GM18508 (cell line): ENCODE data around the gene KRTDAP.
"Not testable (repeated sequence)": the region's sequence is repeated elsewhere in the genome, so short reads cannot be mapped to it uniquely, and the experiment has no call there.

Experiments used
- ATAC-seq: cut with Tn5 transposase; IDR thresholded peaks from one replicate; pipeline ENCODE4 v1.9.1; 2021; ENCODE audit warnings: moderate number of reproducible peaks; ENCODE audit not compliant: insufficient read depth, unreplicated experiment

KRTDAP gene

GRCh38 chr19:35487656-35488182, 2.5 kb downstream of the KRTDAP start:
- ATAC-seq = no peak

- no peak for ATAC-seq
These were observed 4.0 kb downstream of the KRTDAP start for GRCh38 chr19:35486268-35486708.

DNA sequence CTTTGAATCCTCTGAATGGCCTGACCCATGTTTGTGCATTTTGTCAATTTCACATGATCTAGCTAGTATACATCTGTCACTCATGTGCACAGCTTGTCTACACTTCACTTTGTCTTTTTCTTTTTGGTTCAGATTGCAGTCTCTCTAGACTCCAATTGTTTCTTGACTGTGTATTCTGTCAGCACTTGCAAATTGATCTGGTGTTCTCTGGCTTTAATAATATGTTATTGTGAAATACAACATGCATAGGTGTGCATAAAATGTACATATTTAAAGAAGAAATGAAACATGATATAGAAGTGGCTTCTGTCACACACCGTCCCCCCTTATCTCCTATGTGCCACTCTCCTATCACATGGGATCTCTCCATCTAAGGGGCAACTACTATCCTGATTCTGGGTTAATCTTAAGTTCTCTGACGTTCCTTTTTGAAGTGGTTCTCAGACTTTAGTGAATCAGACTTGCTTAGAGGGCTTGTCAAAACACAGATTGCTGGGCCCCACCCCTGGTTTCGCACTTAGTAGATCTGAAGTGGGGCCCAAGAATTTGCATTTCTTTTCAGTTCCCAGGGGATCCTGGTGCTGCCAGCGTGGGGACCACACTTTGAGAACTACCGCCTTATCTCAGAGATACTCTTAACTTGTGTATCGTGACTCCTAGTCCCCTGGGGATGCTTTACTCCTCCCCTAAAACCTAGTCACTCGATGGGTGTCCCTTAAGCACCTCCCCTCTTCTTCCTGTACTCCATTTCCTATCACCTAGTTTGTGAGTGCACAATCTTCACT, 5.8 kb downstream of the KRTDAP start:
- ATAC-seq = no peak

DNA sequence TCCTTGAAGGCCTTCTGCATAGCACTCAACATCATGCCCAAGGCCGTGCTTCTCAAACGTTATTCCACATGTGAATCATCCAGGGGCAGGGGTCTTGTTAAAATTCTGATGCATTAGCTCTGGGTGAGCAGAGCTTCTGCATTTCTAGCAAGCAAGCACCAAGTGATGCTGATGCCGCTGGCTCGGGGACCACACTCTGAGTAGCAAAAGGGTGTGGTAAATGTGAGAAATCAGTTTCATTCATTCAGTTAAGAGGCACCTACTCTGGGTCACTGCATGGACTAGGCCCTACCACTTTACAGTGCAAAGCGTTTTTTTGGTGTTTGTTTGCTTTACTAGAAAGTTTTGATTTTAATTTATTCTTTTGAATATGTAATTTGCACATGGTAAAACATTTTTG, 7.2 kb downstream of the KRTDAP start:
- ATAC-seq = no peak

DNA sequence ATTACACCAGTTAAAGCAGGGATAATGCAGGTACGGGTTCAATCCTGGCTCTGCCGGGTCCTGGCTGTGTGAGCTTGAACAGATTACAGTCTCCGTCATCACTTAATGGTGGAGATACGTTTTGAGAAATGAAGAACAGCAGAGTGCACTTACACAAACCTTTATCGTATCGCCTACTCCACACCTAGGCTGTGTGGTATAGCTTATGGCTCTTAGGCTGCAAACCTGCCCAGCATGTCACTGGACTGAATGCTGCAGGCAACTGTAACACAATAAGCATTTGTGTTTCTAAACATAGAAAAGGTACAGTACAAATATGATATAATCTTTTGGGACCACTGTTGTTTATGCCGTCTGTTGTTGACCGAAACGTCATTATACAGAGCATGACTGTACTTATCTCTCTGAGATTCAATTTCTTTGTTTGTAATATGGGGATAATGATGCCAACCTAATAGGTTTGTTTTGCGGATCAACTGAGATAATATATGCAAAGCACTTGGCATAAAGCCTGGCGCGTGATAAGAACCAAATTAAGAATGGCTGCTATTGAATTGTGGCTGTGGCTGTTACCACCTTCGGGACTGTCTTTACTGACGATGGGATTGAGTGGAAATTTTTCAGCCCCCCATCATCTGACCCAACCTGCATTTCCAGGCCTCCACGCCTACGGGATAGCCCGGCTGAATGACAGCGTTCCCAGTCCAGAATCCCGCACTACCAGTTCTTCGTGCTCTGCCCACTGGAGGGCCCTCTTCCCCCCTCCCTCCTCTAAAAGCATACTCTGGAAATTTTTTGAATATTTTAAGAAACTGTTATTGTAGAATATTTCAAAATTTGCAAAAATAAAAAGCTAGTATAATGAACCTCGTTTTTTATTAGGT, 11.2 kb downstream of the KRTDAP start:
- no peak for ATAC-seq

- no peak for ATAC-seq
These were observed 14.1 kb downstream of the KRTDAP start for GRCh38 chr19:35476149-35476548.

DNA sequence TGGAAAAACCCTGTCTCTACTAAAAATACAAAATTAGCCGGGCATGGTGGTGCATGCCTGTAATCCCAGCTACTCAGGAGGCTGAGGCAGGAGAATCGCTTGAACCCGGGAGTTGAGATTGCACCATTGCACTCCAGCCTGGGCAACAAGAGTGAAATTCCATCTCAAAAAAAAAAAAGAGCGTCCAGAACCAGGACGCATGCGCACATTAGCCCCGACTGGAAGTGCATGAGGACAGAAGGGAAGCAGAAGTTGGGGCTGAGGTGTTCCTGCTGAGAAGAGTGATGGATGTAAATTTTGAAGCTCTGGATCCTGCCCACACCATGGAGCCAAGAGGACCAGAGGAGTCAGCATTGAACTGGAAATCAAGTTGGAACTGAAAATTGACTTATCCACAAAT, 15.7 kb downstream of the KRTDAP start:
- ATAC-seq = not testable (repeated sequence)

GRCh38 chr19:35474104-35474503, 16.2 kb downstream of the KRTDAP start:
- no peak for ATAC-seq

DNA sequence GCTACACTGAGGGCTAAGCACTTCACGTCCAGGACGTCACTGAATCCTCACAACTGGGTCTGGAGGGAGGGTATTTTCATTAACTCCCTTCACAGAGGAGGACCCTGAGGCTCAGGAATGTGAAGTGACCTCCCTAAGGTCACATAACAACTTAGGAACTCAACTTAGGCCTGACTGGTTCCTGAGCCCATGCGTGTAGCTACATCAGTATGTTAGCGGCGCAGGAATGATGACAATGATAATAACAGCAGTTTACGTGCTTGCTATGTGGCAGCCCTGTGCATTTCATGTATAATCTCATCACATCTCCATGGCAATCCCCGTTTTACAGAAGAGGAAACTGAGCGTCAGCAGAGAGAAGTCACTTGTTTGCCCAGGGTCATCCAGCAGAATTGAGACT, 18.3 kb downstream of the KRTDAP start:
- no peak for ATAC-seq

- ATAC-seq = not testable (repeated sequence)
These were observed 19.2 kb downstream of the KRTDAP start for GRCh38 chr19:35471075-35471474.

DNA sequence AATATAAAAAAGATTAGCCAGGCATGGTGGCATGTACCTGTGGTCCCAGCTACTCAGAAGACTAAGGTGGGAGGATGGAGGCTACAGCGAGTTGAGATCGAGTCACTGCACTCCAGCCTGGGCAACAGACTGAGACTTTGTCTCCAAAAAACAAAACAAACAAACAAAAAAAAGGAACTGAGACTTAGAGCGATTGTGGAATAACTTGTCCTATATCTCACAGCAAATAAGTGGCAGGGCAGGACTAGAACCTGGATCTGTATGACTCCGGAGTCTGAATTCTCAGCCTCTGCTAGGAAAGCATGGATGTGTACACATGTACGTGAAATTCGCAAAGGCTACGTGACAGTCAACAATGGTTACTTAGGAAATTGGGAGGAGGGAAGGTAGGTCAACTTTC, 20.1 kb downstream of the KRTDAP start:
- ATAC-seq = no peak

DNA sequence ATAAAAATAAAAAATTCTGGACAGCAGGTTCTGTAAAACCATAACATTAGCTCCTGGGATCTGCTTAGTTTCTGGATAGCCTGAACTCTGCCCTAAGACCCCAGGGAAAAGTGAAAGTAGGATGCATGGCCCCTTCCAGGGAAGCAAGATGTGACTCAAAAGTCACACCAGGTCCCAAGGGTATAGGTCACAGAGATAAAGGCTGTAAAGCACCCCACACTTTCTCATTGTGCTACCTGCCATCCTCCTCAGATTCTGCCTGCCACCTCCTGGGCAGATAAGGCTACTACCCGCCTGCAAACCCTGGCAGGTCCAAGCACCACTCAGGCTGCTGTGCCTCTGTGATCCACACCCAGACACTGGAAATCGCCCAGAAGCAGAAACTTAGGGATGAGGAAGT, 21.6 kb downstream of the KRTDAP start:
- no peak for ATAC-seq

DNA sequence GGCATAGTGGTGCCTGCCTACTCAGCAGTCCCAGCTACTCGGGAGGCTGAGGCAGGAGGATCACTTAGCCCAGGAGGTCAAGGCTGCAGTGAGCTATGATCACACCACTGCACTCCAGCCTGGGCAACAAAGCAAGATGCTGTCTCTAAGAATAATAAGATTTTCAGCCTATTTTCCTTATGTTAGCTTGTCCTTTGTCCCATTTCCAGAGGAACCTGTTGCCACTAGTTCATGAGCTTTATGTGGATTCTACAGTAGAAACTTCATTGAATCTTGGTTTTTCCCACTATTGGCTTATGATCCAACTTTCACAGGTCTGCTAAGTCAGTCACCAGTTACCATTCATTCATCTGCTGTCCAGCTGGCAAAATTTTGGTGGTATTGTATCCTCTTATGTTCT, 24.0 kb downstream of the KRTDAP start:
- no peak for ATAC-seq

DNA sequence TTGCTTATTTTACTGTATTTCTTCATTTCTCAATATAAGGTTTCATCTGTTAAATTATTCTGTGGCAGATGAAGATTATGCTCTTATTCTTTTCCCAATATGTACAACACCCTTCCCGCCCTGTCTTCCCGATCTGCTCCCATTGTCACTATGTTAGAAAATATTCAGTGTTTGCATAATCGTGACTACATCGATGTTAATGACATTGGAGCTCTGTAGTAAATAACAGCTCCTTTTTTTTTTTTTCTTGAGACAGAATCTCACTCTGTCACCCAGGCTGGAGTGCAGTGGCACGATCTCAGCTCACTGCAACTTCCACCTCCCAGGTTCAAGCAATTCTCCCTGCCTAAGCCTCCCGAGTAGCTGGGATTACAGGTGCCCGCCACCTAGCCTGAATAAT, 27.3 kb downstream of the KRTDAP start:
- ATAC-seq = not testable (repeated sequence)

GRCh38 chr19:35462476-35462953, 27.7 kb downstream of the KRTDAP start:
- ATAC-seq = peak; percentile 40

DNA sequence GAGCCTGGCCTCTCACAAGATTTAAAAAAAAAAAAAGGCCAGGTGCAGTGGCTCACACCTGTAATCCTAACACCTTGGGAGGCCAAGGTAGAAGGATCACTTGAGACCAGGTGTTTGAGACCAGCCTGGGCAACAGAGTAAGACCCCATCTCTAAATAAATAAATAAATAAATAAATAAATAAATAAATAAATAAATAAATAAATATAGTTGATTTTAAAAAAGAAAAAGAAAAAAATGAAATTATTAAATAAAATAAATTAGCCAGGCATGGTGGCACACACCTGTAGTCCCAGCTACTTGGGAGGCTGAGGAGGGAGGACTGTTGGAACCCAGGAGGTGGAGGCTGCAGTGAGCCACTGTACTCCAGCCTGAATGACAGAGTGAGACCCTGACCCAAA, 28.5 kb downstream of the KRTDAP start:
- ATAC-seq = not testable (repeated sequence)

- ATAC-seq = no peak
These were observed 29.2 kb downstream of the KRTDAP start for GRCh38 chr19:35461060-35461459.

- ATAC-seq = no peak
These were observed 29.7 kb downstream of the KRTDAP start for GRCh38 chr19:35460608-35461007.

GRCh38 chr19:35459414-35460082, 30.7 kb downstream of the KRTDAP start:
- no peak for ATAC-seq

- peak; percentile 31 for ATAC-seq
These were observed 31.4 kb downstream of the KRTDAP start for GRCh38 chr19:35458731-35459391.
